ENCODE results near the gene VSNL1.

The VSNL1 gene

DNA sequence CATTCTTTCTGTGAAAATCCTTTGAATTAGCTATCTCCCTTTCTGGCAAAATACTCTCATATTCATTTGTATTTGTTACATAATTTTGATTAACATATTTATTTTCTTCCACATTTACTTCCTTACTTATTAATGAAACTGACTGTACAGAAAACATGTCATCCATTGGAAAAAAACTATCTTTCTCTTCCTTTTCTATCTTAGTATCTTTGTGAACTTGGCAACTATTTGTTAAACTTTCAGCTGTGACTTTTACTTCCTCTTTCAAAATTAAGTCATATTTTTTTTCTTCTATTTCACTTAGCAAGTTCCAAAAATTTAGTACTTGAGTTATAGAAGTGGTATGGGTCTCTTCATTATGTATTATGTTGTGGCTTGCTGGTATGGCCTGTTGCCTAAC is 24.8 kb upstream of the VSNL1 start:
- H2AFZ ChIP-seq = no peak overlapping the region
- TF ChIP-seq, protein P1, sequence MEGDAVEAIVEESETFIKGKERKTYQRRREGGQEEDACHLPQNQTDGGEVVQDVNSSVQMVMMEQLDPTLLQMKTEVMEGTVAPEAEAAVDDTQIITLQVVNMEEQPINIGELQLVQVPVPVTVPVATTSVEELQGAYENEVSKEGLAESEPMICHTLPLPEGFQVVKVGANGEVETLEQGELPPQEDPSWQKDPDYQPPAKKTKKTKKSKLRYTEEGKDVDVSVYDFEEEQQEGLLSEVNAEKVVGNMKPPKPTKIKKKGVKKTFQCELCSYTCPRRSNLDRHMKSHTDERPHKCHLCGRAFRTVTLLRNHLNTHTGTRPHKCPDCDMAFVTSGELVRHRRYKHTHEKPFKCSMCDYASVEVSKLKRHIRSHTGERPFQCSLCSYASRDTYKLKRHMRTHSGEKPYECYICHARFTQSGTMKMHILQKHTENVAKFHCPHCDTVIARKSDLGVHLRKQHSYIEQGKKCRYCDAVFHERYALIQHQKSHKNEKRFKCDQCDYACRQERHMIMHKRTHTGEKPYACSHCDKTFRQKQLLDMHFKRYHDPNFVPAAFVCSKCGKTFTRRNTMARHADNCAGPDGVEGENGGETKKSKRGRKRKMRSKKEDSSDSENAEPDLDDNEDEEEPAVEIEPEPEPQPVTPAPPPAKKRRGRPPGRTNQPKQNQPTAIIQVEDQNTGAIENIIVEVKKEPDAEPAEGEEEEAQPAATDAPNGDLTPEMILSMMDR (IDR thresholded peaks at IDR 0.05) = no peak
- no peaks in the 10 kb centered on the region for H3K36me3 ChIP-seq (ENCODE audit: control insufficient read depth, insufficient read depth, low read length)

DNA sequence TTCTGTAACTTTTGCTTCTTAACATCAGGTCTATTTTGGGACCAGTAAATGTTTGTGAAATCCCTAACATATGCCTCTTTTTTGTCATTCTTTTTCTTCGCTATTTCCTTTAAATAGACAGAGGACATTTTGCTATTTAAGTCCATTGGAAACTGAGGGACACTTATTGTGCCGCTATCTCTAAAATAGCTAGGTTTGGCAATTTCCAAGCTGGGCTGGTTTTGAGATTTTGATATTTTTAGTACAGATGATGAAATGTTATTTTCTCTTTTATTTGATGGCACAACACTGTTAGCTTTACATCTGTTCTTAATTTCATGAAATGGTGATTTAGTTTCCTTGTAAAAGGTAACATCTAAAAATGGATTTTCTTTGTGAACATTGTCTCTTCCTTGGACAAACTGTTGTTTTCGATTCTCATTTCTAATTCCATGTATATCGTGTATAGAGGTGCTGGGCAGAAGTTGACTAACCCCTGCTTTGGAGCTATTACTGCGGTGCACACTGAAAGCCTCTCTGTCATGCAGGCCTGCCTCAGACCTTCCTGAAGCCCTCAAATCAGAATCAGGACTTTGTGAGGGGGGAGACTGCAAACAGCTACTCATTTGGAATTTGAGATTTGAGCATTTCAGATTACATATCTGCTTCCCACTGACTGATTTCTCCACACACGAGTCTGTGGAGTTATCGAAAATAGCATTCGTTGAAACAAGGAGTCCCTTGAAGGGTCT is 22.9 kb upstream of the VSNL1 start:
- no peak overlapping the region for H3K4me3 ChIP-seq (ENCODE audit: low read depth, low read length)
- H3K9me3 ChIP-seq (ENCODE audit: control insufficient read depth, low read length) = no peaks in the 10 kb centered on the region
- H3K4me2 ChIP-seq (ENCODE audit: low read length) = no peak overlapping the region
- TF ChIP-seq, protein P1 (IDR thresholded peaks at IDR 0.05) = no peak
- peak overlapping the region; percentile 76 for H2AFZ ChIP-seq
- no peaks in the 10 kb centered on the region for H3K79me2 ChIP-seq
- H3K9ac ChIP-seq = no peak overlapping the region
- H3K27me3 ChIP-seq (ENCODE audit: control insufficient read depth, insufficient read depth, low read length) = no peaks in the 10 kb centered on the region
- H3K27ac ChIP-seq = no peak overlapping the region
- no peaks in the 10 kb centered on the region for H3K4me1 ChIP-seq
- H3K36me3 ChIP-seq (ENCODE audit: control insufficient read depth, insufficient read depth, low read length) = no peaks in the 10 kb centered on the region

More for the DNA sequence above, 24.8 kb upstream of the VSNL1 start:
- Histone ChIP-seq H3K9ac (no peak overlapping the region), H3K4me3 (ENCODE audit: low read depth, low read length) (no peak overlapping the region), H3K79me2 (no peaks in the 10 kb centered on the region), H3K4me2 (ENCODE audit: low read length) (no peak overlapping the region), H3K27me3 (ENCODE audit: control insufficient read depth, insufficient read depth, low read length) (no peaks in the 10 kb centered on the region), H3K9me3 (ENCODE audit: control insufficient read depth, low read length) (no peaks in the 10 kb centered on the region), H3K27ac (no peak overlapping the region), H3K4me1 (no peaks in the 10 kb centered on the region)

DNA sequence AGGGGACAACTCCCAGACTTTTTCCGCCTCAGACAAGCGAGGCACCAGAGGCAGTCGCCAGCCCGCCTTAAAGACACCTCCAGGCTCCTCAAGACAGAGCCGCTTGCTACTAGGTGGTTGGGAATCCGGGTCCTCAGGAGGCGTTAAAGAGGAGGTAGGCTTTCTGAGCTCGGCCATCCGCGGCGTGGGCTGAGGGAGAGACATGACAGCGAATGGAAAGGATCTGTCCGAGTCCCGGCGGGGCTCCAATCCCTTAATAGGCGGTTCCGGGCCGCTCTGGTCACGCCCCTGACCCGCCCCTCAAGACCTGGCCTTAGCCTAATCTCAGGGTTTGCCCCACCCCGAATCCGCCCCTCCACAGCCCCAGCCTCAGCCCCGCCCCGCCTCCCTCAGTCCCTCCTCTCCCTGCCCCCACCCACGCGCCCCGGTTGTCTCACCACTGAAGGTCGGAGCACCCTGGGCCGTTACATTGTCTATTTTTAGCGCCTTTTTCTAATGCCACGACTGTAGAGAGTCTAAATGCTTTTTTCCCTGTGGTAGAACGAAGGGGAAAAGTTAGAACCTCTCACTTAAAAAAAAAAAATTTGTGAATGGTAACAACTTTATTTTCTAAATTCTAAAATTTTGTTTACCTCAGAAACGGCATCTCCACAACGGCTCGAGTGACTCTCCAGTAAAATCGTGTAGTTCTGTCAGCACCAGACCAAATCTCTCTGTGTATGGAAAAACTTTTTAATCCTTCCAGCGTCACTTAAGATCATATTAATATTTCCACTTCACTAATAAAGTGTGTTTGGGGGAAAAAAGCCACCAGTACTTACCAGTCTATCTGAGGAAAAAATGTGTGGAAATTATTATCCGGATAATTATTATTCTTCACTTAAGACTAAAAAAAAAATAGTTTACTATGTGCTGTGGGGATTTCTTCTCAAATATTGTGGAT is 22.0 kb upstream of the VSNL1 start, which contains the start of gene RAD51AP2:
Gene RAD51AP2 (minus strand): TSS at position 229 of the 943 bp plus-strand sequence. CDS start 25 bp downstream, at position 204.
- Histone ChIP-seq H3K27ac (no peak within 1 kb of the TSS), H3K27me3 (ENCODE audit: control insufficient read depth, insufficient read depth, low read length) (no peaks in the 10 kb centered on the region), H3K9me3 (ENCODE audit: control insufficient read depth, low read length) (no peaks in the 10 kb centered on the region), H3K9ac (no peak within 1 kb of the TSS), H3K4me2 (ENCODE audit: low read length) (peak within 1 kb of the TSS; percentile 4), H3K4me1 (no peaks in the 10 kb centered on the region), H3K4me3 (ENCODE audit: low read depth, low read length) (no peak within 1 kb of the TSS), H3K79me2 (no peaks in the 10 kb centered on the region), H3K36me3 (ENCODE audit: control insufficient read depth, insufficient read depth, low read length) (no peaks in the 10 kb centered on the region), H2AFZ (peak within 1 kb of the TSS; percentile 76)
- TF ChIP-seq, protein P1 (IDR thresholded peaks at IDR 0.05) = no peak

DNA sequence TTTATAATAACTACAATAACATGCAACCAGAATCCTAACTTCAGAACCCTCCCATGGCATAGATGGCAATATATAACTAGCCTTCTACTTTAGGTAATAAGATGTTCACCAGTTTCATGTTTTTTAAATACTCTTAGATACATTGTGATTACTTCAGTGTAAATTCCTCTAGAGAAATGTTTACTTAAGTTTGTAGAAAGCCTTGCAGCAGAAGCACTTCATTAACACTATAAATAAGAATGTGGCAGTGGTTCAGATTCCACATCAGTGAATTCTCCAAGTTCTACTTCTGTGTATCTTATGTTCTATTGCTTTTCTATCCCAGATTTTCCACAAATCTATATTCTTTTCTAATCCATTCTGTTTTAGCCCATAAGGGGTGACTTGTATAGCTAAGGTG is 21.0 kb upstream of the VSNL1 start:
- TF ChIP-seq, protein P1 (IDR thresholded peaks at IDR 0.05) = no peak

More for the DNA sequence above, 21.0 kb upstream of the VSNL1 start:
- Histone ChIP-seq H3K79me2 (no peaks in the 10 kb centered on the region), H3K9ac (no peak overlapping the region), H2AFZ (no peak overlapping the region), H3K27me3 (ENCODE audit: control insufficient read depth, insufficient read depth, low read length) (no peaks in the 10 kb centered on the region), H3K4me3 (ENCODE audit: low read depth, low read length) (no peak overlapping the region), H3K9me3 (ENCODE audit: control insufficient read depth, low read length) (no peaks in the 10 kb centered on the region), H3K27ac (no peak overlapping the region), H3K36me3 (ENCODE audit: control insufficient read depth, insufficient read depth, low read length) (no peaks in the 10 kb centered on the region), H3K4me1 (no peaks in the 10 kb centered on the region), H3K4me2 (ENCODE audit: low read length) (no peak overlapping the region)
